NCI-H1105 (cell line): ENCODE results near the gene CRTC3.
"Not testable (repeated sequence)": the region's sequence is repeated elsewhere in the genome, so short reads cannot be mapped to it uniquely, and the experiment has no call there.

Experiments
- DNase-seq: peaks from one replicate; lab custom pipeline; 2025; lab: John Stamatoyannopoulos, UW

CRTC3 gene

DNA sequence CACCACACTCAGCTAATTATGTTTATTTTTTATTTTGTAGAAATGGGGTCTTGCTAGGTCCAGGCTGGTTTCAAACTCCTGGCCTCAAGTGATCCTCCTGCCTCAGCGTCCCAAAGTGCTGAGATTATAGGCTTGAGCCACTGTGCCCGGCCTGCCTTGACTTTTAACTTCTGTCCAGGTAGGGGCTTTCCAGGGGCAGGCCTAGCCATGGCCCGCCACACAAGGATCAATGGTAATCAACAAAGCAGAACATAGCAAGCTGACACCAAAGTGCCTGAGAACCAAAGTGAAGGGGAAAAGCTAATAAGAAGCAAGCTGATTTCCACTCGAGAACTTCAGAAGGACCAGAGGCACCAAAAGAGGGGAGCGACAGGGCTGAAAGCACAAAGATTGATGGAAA, 9.4 kb upstream of the CRTC3 start:
- DNase-seq = no peak

DNA sequence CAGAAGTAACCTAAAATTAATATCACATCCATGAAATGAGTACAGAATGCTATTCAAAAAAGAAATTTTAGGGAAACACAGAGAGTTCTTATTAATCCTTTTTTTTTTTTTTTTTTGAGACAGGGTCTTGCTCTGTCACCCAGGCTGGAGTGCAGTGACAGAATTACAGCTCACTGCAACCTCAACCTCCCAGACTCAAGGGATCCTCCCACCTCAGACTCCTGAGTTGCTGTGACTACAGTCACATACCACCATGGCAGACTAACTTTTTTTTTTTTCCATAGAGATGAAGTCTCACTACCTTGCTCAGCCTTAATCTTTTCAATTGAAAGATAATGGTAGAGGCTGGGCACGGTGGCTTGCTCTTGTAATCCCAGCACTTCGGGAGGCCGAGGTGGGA, 6.3 kb upstream of the CRTC3 start:
- DNase-seq = no peak

DNA sequence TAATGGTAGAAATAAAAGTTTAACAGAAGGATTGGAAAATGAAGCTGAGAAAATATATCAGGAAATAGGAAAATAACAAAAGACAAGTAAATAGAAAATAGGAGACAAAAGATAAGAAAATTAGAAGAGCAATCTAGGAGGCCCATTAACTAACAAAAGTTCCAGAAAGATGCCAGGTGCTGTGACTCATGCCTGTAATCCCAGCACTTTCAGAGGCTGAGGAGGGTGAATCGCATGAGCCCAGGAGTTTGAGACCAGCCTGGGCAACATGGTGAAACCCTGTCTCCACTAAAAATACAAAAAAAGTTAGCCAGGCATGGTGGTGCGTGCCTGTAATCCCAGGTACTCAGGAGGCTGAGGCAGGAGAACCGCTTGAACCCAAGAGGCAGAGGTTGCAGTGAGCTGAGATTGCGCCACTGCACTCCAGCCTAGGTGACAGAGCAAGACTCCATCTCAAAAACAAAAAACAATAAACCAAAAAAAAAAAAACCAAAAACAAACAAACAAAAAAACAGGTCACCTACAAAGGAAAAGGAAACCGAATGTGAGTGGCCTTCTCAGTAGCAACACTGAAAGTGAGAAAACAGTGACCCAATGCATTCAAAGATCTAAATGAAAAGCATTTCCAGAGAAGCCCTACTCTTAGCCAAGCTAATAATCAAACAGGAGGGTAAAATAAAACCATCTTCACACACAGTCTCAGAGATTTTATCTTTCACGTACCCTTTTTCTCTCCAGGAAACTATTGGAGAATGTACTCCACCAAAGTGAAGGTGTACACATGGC, 5.5 kb upstream of the CRTC3 start:
- DNase-seq = not testable (repeated sequence)

DNA sequence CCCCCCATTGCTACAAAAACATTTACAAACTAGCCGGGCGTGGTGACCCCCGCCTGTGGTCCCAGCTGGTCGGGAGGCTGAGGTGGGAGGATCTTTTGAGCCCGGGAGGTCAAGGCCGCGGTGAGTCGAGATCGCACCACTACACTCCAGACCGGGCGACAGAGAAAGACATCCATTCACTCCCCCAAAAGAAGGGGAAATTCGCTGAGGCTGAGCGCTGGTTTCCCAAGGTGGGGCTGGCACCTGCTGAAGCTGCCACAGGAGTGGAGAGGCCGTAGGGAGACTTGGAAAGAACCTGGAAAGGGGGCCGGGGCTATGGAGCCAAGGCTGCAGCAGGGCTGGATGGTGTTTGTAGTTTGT, 732 bp upstream of the CRTC3 start:
- DNase-seq = no peak

DNA sequence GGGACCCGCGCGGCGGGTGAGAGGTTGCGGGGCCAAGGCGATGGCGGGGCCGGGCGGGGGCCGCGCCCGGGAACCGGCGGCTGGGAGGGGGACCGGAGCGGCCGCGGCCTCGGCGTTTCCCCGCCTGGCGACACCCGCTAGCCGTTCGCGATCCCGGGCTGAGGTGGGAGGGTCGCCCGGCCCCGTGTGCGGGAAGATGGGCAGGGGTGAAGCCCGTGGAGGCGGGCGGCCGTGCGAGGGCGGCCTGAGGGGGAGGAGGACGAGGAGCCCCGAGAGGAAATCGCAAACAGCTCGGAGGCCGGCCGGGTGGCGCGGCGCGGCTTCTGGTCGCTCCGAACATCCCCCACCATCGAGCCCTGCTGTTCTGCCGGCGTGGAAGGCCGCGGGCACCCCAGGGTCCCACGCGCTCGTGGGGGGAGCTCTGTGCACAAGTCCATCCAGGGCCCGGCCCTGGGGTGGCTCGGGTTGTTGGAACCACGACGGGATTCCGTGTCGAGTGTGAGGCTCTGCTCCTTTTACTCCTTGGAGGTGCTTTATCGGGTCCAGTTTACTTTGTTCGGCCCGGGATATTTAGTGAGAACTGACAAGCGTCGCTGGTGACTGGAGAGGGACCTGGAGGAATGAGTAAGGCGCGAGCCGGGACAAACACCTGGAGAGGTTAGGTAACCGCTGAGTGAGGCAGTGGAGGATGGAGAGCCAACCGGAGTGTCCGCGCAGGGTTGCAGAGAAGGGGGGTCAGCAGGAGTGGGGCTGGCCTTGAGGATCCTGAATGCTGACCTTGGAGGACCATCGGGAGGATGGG, 728 bp downstream of the CRTC3 start:
- no peak for DNase-seq

DNA sequence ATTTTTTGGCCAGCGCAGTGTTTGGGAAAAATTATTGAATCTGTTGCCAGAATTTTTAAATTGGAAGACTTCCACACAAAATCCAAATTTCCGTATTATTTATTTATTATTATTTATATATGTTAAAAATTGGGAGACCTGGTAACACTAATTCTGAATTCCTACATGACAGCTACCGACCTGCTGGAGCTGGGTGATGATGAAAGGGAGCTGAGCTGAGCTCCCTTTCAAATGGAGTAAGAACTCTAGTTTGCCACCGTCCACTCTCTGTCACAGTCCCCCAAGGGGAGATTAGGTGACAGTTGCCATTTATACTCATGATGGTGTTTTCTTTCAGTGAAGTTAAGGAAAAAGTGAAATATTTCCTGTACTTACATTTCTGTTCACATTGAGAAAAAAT, 1.4 kb downstream of the CRTC3 start:
- no peak for DNase-seq

DNA sequence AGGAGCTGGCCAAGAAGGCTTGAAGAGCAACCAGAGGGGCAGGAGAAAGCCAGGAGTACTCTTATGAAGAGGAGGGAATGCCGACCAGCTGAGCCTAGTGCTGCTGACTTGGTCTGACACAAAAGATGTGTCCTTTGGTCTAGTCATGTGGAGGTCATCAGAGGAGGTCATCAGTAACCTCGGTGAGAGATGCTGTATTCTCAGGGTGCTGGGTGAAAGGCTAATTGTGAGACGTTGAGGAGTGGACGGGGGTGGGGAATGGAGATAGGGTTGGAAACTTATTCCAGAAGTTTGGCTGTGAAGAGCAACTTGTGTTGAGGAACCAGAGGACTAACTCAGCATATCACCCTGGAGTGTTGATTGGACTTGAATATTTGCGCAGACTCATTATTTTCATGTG, 5.5 kb downstream of the CRTC3 start:
- DNase-seq = no peak

DNA sequence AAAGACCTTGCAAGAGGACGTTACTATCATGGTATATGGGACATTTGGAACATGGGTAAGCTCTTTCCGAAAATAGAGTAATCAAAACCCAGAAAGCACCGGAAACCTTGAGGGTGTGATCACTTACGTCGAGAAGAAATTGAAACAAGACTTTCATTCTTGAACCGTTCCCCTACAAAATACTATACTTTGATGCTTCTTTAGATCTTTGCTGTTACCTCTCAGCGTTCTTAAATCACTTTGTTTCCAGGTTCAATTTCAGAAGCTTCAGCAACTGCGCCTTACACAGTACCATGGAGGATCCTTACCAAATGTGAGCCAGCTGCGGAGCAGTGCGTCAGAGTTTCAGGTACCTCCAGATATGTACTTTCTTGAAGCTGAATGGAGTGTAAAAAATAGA, 10.1 kb downstream of the CRTC3 start:
- DNase-seq = no peak

DNA sequence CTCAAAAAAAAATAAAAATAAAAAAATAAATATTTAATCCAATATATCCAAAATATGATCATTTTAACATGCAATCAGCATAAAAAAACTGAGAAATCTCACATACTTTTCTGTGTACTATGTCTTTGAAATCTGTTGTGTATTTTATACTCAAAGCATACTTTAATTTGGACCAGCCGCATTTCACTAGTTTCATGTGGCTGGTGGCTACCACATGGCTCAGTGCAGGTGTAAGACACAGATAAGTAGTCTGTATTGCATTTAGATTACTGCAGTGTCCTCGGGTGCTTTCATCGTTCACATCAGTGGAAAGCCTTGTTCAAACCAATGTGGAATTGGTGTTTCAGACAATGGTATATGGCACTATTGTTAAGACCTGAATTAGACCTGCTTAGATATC, 11.0 kb downstream of the CRTC3 start:
- DNase-seq = no peak

DNA sequence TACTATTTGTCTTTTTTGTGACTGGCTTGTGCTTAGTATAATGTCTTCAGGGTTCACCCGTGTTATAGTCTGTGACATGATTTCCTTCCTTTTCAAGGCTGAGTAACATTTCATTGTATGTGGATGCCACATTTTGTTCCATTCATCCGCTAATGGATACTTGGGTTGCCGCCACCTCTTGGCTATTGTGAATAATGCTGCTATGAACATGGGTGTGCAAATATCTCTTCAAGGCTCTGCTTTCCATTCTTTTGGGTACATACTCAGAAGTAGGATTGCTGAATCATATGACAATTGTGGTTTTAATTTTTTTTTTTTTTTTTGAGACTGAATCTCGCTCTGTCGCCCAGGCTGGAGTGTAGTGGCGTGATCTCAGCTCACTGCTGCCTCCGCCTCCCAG, 15.4 kb downstream of the CRTC3 start:
- DNase-seq = no peak

DNA sequence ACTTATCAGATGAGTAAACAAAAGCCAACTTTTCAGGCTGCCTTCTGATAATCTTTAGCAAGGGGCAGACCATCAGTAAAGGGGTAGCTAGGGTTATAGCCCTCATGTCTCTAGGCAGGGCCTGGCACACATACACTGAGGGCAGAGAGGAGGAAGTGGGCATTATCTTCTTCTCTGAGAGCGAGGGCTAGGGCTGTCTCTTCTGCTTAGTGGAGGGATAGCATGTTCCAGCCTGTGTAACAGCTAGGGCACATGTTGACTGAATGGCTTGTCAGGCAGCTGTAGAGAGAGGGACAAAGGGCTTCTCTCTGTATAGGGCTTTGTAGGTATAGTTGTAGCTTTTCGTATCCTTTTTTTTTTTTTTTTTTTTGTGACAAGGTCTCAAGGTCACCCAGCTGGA, 17.8 kb downstream of the CRTC3 start:
- DNase-seq = no peak

DNA sequence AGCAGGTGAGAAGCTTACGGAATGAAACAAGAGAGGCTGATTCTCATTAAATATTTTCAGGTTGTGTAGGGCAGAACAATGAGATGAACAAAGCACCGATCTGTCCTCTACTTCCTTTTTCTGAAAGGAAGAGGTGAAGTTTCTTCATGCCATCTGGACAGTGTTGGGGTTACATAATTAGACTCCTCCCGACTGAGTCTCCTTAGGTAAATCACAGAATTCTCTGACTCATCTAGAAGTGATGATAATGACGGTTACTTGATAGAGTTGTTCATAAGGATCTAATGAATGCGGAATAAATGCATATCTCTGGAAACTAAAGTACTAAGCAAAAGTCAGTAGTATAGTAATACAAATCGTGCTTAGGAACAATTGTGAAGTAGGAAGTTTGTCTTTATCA, 21.2 kb downstream of the CRTC3 start:
- DNase-seq = no peak

DNA sequence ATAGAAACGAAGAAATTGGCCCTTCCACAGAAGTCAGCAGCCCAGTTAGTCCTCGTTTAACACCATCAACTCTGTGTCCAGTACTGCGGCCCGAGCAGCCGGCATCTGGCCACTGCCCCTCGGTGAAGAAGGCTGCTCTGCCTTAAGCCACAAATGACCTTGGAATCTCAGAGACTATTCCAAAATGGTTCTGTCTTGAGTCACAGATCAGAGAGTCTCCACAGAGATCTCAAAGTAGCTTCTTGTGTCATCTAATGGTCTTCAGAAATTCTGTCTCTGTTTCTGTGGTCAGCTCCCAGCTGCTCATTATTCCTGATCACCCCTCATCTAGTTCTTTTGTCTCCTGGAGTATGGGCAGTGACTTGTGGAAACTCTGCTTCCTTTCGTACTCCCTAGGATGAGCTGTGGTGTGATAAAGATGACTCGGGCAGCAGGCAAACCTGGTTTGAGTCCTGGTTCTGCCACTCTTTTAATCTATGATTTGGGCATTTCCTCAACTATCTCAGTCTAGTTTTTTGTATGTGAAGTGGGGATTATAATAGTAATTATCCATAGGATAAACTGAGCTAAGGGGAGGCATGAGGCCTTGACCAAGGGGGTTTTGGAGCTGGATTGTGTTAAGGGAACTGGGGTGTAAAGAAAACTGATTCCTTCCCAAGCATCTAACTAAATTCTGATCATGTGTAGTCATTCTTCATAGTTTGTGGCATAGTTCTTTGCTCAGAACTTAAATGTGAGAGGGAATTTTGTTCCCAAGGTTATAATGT, 22.6 kb downstream of the CRTC3 start:
- DNase-seq = no peak

DNA sequence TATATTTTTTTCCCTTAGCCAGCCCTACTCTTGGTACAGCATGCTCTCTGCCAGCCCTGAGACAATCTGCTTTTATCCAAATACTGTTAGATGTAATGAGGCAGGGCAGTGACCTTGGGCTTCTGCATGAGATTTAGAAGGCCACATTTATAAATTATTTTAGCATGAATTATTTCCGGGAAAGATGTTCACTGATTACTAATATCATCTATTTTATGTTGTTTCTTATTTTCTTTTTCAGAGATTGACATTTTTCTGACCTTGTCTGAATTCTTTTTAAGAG, 23.1 kb downstream of the CRTC3 start:
- no peak for DNase-seq

DNA sequence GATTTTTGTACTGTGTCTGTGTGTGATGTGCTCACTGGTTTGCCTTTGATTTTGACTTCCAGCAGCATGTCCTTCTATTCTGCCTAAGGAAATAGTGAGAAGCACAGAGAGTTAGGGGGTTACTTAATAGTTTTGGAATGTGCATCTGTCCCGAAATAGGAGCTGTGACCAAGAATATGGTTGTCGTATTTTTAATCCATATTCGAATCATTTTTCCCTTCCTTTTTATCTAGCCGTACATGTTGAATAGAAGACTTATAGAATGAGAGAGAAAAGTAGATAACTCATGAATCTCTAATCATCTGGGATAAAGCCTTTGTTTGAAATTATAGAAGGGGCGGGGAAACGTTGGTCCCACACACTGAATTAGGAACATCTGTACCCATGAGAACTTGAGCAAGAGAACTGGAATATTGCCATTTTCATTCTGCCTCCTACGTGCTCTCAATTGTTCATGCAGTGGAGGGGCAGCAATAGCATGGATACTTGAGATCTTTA, 23.6 kb downstream of the CRTC3 start:
- no peak for DNase-seq

DNA sequence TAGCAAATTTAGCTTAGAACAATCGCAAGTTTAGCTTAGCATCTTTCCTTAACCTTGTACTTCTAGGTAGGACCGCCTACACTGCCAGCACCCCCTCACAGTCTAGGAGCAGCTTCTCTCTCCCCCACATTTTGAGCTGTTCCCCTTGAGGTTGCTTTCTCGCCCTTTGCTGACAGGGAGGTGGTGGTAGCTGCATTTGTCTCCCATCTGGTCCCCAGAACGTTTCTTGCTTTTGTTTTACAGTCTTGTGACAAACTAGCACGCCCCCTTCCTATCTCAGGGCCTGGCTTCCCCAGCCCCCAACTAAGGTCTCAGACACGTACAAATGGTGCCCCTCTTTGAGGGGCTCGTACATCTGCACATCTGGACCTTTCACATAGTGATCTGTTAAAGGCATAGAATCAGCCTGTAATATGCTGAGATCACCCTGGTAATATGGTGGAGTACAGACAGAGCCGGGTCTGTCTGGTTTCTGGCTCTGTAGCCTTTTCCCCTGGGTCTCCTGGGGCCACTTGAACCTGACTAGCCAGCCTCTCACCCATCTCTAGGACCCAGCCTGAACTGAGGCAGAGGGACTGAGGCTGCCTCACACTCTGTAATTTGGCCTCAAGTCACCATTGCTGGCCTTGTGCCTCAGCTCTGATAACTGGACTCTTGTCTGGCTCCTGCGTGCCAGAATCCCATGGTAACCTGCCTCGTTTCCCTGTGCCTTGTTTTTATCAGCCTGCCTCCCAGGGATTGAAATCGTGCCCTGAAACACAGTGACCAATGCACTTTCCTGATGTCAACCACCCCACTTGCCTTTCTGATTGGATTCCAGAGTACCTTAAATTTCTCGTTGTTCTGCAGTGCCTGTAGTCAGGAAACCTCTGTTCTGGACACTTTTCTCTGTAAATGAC, 27.7 kb downstream of the CRTC3 start:
- no peak for DNase-seq

DNA sequence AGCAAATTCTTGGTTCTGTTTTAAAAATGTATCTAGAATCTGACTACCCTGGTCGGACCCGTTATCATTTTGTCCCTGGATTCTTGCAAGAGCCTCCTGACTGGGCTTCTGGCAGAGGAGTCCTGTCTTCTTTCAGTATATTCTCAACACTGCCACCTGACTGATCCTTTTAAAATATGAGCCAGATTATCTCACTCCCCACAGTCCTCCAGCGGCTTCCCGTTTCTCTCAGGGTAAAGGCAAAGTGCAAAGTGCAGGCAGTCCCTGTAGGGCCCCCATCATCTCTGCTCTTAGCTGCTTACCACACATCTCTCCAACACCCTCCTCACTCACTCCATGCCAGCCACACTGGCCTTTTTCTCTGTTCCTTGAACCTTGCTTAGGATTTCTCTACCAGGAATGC, 28.4 kb downstream of the CRTC3 start:
- DNase-seq = no peak

DNA sequence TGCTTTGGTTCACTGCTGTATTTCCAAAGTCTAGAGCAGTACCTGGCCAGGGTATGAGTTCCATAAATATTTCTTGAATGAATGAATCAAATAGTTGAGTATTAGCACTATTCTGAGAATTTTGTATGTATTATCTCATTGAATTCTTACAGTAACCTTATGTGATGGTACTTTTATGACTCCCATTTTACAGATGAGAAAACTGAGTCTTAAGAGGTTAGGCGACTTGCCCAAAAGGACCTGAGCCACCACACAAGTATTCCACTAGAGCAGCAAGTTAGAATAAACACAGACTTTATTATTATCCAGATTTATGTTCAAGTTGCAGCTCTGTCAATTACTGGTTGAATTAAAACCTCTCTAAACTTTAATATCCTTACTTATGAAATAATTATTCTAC, 29.4 kb downstream of the CRTC3 start:
- DNase-seq = no peak

DNA sequence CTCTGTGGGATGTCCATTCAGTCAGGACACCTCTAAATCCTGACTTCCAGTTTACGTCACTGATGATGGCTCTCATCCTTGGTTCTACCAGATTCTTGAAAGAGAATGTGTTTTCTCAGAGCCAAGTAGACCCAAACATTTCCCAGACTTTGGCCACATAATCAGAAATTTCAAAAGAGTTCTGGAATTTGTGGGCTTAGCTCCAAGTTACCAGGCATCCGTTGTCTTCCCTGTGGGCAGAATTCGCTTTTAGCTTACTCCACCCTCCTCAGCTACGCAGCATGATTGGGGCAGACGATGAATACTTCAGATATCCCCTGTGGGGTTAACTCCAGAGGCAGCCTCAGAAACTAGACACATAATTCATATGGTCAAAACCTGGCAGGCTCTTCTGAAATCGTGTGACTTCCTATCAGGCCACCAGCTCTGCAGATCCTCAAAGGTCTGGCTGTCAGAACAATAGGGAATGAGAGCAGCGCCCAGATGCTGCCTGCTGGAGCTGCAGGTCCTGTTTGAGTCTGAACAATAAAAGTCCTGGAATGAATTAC, 30.6 kb downstream of the CRTC3 start:
- no peak for DNase-seq

DNA sequence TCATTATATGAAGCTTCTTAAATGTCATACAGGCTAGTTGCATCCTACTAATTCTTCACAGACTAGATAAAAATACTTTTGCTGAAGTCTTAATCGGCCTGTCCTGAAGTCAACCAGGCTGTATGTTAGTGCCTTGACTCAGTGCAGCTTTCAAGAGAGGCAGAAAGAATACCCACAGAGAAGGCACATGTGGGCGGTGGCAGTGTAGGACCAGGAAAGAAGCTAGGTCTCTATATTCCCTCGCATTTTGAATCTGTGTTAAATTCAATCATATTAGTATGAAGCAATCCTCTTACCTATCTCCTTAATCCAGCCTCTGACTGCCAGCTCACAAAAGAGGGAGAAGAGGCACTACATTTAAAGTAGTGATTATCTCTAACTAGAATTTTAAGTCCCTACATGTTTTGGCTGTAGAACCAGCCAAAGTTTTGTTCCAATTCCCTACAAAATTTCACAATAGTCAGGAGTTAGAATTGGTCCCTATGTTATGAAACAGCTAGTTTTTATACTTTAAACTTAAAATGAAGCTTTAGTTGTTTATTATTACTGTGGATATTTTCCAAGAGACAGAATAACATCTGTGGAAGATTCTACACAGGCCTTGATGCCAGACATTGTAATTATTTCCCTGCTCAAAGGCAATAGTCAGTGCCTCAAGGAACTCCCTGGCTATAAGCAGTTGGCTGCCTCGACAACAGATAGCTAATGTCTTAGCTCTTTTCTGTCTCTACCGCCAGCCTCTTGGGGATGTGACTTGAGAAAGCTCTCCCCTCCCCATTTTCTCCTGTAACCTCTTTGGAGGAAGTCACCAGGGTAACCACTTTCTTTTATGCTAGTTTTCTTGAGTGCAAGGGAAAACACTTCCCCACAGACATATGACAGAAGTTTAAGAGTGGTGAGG, 31.9 kb downstream of the CRTC3 start:
- no peak for DNase-seq

DNA sequence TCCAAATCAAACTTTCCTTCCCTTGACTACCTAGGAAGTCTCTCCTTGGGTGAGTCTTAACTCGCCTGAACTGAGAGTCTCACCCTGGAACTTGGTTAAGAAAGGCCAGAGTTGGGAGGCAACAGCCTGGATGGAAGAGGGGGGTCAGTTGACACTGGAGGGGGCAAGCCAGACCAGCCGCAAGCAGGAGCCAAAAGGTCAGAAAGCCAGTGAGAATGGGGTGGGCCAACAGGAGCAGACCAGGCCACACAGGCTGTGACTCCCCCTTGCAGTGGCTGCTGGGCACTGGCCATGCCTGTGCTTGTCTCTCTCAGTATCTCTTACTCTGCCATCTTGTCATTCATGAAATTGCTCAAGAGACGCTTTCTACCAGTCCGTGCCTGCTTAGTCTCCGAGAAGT, 32.9 kb downstream of the CRTC3 start:
- no peak for DNase-seq
